ENCODE results near the gene PLAC8L1.

The PLAC8L1 gene

GRCh38 chr5:146103594-146103993 lies 1.8 kb downstream of the PLAC8L1 start:
- TF ChIP-seq CTCF (conservative IDR thresholded peaks at IDR 0.05; ENCODE audit: low read length): no peak
- no peak overlapping the region for H3K4me3 ChIP-seq (ENCODE audit: low read length)
- DNase-seq (ENCODE audit: low read depth): no peak

GRCh38 chr5:146101646-146102045 lies 3.7 kb downstream of the PLAC8L1 start:
- TF ChIP-seq CTCF (conservative IDR thresholded peaks at IDR 0.05; ENCODE audit: low read length): no peak
- DNase-seq (ENCODE audit: low read depth): no peak
- no peak overlapping the region for H3K4me3 ChIP-seq (ENCODE audit: low read length)

GRCh38 chr5:146098047-146098446 lies 7.3 kb downstream of the PLAC8L1 start:
- TF ChIP-seq CTCF (conservative IDR thresholded peaks at IDR 0.05; ENCODE audit: low read length): no peak
- no peak for DNase-seq (ENCODE audit: low read depth)
- H3K4me3 ChIP-seq (ENCODE audit: low read length): no peak overlapping the region

- no peak for DNase-seq (ENCODE audit: low read depth)
- no peak for TF ChIP-seq CTCF (conservative IDR thresholded peaks at IDR 0.05; ENCODE audit: low read length)
- no peak overlapping the region for H3K4me3 ChIP-seq (ENCODE audit: low read length)
These were observed 13.5 kb downstream of the PLAC8L1 start for GRCh38 chr5:146091881-146092280.

- H3K4me3 ChIP-seq (ENCODE audit: low read length): no peak overlapping the region
- DNase-seq (ENCODE audit: low read depth): no peak
- no peak for TF ChIP-seq CTCF (conservative IDR thresholded peaks at IDR 0.05; ENCODE audit: low read length)
These were observed 16.1 kb downstream of the PLAC8L1 start for GRCh38 chr5:146089287-146089686.

GRCh38 chr5:146088098-146088497 lies 17.3 kb downstream of the PLAC8L1 start:
- no peak for DNase-seq (ENCODE audit: low read depth)
- no peak overlapping the region for H3K4me3 ChIP-seq (ENCODE audit: low read length)
- TF ChIP-seq CTCF (conservative IDR thresholded peaks at IDR 0.05; ENCODE audit: low read length): no peak

GRCh38 chr5:146084376-146084775 lies 21.0 kb downstream of the PLAC8L1 start:
- TF ChIP-seq CTCF (conservative IDR thresholded peaks at IDR 0.05; ENCODE audit: low read length): no peak
- H3K4me3 ChIP-seq (ENCODE audit: low read length): no peak overlapping the region
- DNase-seq (ENCODE audit: low read depth): no peak
